T47D (cell line): ENCODE data around the gene SIN3A.
"Not testable (repeated sequence)": the region's sequence is repeated elsewhere in the genome, so short reads cannot be mapped to it uniquely, and the experiment has no call there.

Experiments
- DNase-seq, 2 experiments: peaks; one replicate each; pipeline versions ENCODE4 v3.0.0 to v3.0.0-alpha.2; 2011 to 2012; ENCODE audit warnings: low read depth in 1 of 2, low spot score in 1 of 2
- JUND ChIP-seq: IDR thresholded peaks from 2 replicates; pipeline ENCODE4 v1.6.1; 2012; ENCODE audit warnings: low read depth
- in situ Hi-C: cut with HindIII; loops from 2 replicates; pipeline ENCODE4 v1.10.0; 2016; ENCODE audit warnings: low sequenced_read_pairs, low pct_unique_long_range_greater_than_20kb

SIN3A gene

GRCh38 chr15:75451674-75452363 lies at the start of gene SIN3A:
SIN3A (minus strand) TSS chr15:75451690; CDS start chr15:75430375, 21,315 bp downstream.
- in situ Hi-C loops, result no loop called here
- no peak for TF ChIP-seq JUND
- peak; percentile 77 to 100 for DNase-seq

GRCh38 chr15:75493732-75494131 lies 42.2 kb upstream of the SIN3A start:
- peak; percentile 44 to 57 for DNase-seq
- in situ Hi-C loops, result no loop called here
- no peak for TF ChIP-seq JUND

DNA sequence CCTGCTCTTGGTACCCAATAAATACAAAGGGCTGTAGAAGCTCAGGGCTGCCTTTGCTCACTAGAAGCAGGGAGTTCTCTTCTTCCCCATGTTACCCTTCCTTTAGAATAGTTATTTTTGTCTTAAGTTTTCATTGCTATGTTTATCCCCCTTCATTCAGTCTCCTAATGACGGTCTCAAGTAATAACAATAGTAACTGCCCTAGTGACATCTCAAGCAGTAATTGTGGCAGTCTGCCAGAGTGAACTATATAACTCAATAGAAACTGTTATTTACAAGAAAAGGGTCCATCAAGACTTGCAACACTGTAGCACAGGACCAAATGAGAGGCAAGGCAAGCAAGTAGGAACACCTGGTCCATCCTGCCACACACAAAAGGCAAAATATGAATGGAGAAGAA lies 32.5 kb upstream of the SIN3A start:
- in situ Hi-C loops, result no loop called here
- TF ChIP-seq JUND, result no peak
- no peak for DNase-seq

DNA sequence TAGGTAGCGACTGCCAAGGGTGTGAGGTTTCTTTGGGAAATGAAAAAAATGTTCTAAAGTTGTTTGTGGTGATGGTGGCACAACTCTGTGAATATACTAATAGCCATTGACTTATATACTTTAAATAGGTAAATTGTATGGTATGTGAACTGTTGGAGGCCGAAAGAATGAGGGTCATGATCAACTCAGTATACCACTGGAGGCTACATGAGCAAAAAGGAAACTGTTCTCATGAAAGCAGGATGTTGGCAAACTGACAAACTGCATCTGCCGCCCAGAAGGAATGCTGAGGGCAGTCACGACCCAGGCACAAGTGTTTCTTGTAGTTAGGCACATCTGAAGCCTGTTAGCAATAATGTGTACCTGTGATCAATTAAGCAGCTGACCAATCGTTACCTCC lies 32.1 kb upstream of the SIN3A start:
- DNase-seq, in situ Hi-C loops: not testable (repeated sequence)

DNA sequence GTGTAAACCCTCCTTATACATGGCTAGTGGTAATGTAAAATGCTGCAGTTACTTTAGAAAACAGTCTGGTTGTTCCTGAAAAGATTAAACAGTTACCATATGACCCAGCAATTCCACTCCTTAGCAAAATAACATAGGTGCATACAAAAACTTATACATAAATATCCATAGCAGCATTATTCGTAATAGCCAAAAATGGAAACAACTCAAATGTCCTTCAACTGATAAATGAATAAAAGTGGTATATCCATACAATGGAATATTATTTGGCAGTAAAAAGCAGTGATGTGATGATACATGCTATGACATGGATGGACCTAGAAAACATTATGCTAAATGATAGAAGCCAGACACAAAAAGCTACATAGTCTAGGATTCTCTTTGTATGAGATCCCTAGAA lies 31.6 kb upstream of the SIN3A start:
- in situ Hi-C loops, result no loop called here
- no peak for TF ChIP-seq JUND
- DNase-seq, result no peak

DNA sequence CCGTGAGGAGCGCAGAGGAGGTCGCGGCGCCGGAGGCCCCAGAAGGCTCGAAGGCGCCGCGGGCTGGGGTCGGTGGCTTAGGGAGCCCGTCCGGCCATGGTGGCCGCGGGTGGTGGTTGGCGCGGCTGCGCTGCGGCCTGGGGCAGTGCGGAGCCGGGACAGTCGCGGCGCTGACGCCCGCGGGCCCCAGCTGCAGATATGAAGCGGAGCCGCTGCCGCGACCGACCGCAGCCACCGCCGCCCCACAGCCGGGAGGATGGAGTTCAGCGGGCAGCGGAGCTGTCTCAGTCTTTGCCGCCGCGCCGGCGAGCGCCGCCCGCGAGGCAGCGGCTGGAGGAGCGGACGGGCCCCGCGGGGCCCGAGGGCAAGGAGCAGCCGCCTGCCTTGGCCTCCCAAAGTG lies 29.0 kb upstream of the SIN3A start:
- DNase-seq, in situ Hi-C loops: not testable (repeated sequence)

GRCh38 chr15:75479670-75480069 lies 28.2 kb upstream of the SIN3A start:
- DNase-seq, result no peak
- no peak for TF ChIP-seq JUND
- in situ Hi-C loops, result no loop called here

- DNase-seq, in situ Hi-C loops: not testable (repeated sequence)
These were observed 25.6 kb upstream of the SIN3A start for GRCh38 chr15:75477094-75477493.

DNA sequence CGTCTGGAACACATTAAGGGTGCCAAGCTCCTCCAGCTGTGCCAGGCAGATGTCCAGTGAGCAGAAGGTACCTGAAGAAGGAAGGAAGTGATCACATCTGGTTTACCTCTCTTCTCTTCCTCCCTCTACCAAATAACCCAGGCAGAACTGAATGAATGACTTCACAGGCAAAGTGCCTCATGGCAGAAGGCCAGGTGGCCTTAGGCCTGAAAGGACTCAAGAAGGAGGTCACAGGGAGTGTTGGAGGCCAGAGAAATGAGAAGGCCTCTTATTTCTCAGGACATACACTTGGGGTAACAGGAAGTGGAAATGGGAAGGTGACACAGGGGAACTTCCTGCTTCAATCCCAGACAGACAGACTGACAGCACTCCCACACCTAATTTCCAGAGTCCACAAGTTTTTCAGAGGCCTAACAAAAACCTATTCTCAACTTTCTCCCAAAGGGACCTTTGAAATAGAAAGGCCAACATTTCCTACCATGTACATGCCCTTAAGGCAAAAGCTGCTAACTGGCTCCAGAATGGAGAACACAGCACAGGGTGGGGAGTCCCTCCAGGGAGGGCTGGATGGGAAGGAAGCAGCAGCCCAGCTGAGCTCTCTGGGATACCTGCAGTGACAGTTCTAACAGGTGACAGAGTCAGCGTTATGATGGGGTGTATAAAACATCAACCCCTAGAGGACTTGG lies 17.6 kb upstream of the SIN3A start:
- TF ChIP-seq JUND, result no peak
- in situ Hi-C loops, result no loop called here
- DNase-seq, result peak in 1 of 2 experiments; percentile 24

DNA sequence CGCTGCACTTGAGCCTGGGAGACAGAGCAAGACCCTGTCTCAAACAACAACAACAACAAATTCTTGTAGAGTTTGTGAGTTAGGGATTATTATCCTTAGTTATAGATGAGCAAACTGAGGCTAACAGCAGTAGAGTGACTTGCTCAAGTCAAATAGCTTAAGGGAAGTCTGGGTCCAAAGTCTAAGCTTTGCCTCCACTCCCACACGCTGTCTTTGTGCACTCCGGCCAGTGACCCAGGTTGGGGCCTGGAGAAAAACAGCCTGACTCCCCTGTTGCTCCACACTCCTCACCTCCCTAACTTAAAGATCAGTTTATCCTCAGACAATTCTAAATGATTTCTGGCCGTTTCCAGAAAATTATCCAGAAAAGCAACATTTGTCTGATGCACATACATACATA lies 9.2 kb upstream of the SIN3A start:
- no peak for TF ChIP-seq JUND
- in situ Hi-C loops, result no loop called here
- DNase-seq, result no peak

GRCh38 chr15:75459581-75459980 lies 8.1 kb upstream of the SIN3A start:
- no peak for DNase-seq
- TF ChIP-seq JUND, result no peak
- in situ Hi-C loops, result no loop called here

- in situ Hi-C loops, result no loop called here
- no peak for TF ChIP-seq JUND
- DNase-seq, result peak in 1 of 2 experiments; percentile 15
These were observed 5.2 kb upstream of the SIN3A start for GRCh38 chr15:75456710-75457109.

DNA sequence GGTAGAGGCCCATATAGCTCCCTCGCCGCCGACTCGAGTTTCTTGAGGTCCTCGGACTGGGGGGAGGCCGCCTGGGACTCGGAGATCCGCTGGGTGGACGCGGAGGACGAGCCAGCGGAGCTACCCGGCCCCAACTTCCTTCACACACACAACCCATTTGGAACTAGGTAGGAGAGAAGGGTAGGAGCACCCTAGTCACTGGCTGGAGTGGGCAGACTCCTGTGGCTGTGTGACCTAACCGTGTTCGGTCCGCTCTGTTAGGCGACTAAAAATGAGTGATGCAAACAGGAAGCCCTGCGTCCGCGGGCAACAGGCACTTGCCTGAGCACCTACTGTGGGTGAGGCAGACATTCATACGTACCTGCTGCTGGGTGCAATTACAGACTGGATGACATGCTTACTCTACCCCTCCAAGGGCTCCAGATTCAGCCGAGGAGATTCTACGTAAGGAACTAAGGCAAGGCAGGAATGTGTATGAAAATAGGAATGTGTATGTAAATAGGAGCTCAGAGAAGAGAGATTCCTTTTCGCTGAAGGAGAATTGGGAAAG lies 4.6 kb upstream of the SIN3A start:
- DNase-seq, result peak in 1 of 2 experiments; percentile 67
- in situ Hi-C loops, result no loop called here
- TF ChIP-seq JUND, result no peak
